Stimulated activated naive CD4-positive, alpha-beta T cell treated with Interleukin-2 at 50 U/mL for 16 hours (primary cell): ENCODE measurements around the gene KCNN3.

ENCODE experiments used
- DNase-seq: peaks from one replicate; lab custom pipeline; 2025; lab: John Stamatoyannopoulos, UW

Gene KCNN3

GRCh38 chr1:154816369-154816768, 53.7 kb downstream of the KCNN3 start:
- no peak for DNase-seq

GRCh38 chr1:154813846-154814505, 56.1 kb downstream of the KCNN3 start:
- DNase-seq, result no peak

GRCh38 chr1:154813300-154813816, 56.7 kb downstream of the KCNN3 start:
- no peak for DNase-seq

GRCh38 chr1:154812877-154813276, 57.2 kb downstream of the KCNN3 start:
- DNase-seq, result no peak

GRCh38 chr1:154810571-154810970, 59.5 kb downstream of the KCNN3 start:
- no peak for DNase-seq

- no peak for DNase-seq
Observed at GRCh38 chr1:154809436-154810413, 60.4 kb downstream of the KCNN3 start.

GRCh38 chr1:154808909-154809262, 61.2 kb downstream of the KCNN3 start:
- no peak for DNase-seq

GRCh38 chr1:154808261-154808908, 61.7 kb downstream of the KCNN3 start:
- no peak for DNase-seq

- DNase-seq, result no peak
Observed at GRCh38 chr1:154807048-154807591, 63.0 kb downstream of the KCNN3 start.

GRCh38 chr1:154806333-154806732, 63.7 kb downstream of the KCNN3 start:
- DNase-seq, result no peak

GRCh38 chr1:154802982-154803920, 66.8 kb downstream of the KCNN3 start:
- DNase-seq, result no peak

GRCh38 chr1:154802336-154802969, 67.6 kb downstream of the KCNN3 start:
- DNase-seq, result no peak

- DNase-seq, result no peak
Observed at GRCh38 chr1:154801234-154802011, 68.7 kb downstream of the KCNN3 start.

- DNase-seq, result no peak
Observed at GRCh38 chr1:154799188-154799587, 70.9 kb downstream of the KCNN3 start.

- DNase-seq, result no peak
Observed at GRCh38 chr1:154798645-154799044, 71.4 kb downstream of the KCNN3 start.

GRCh38 chr1:154797175-154797574, 72.9 kb downstream of the KCNN3 start:
- no peak for DNase-seq

GRCh38 chr1:154796303-154796892, 73.7 kb downstream of the KCNN3 start:
- no peak for DNase-seq

- no peak for DNase-seq
Observed at GRCh38 chr1:154794608-154795007, 75.5 kb downstream of the KCNN3 start.

GRCh38 chr1:154793685-154794084, 76.4 kb downstream of the KCNN3 start:
- DNase-seq, result no peak
